ENCODE results near the gene KIAA1210. TPM values are rescaled to one million over a fixed set of nuclear protein-coding genes. Genes with fewer than 3 reads are reported as not detected.

The KIAA1210 gene
- total RNA-seq (2022; extraction: Qiagen RNA extraction; ENCODE audit: low read depth), result not detected in 5 replicates

GRCh38 chrX:119127650-119128049, at the start of gene KIAA1210:
TSS of gene KIAA1210 (minus strand) at chrX:119127812. CDS start at chrX:119123642, 4,170 bp downstream.

GRCh38 chrX:119072744-119073143, 54.9 kb downstream of the KIAA1210 start, which contains the start of gene CT47C1:
TSS of gene CT47C1 (plus strand) at chrX:119072993. CDS start at chrX:119073226, 233 bp downstream.

Other genes with a start within 250 kb of the KIAA1210 start
- 2.8 to 3.6 TPM (median 3.3 TPM) in 5 replicates for gene LONRF3, start 153.2 kb downstream of the KIAA1210 start, total RNA-seq (2022; extraction: Qiagen RNA extraction; ENCODE audit: low read depth)
- not detected in 5 replicates for gene CT47C1, start 54.8 kb downstream of the KIAA1210 start, total RNA-seq (2022; extraction: Qiagen RNA extraction; ENCODE audit: low read depth)
- 135 to 164 TPM (median 150 TPM) in 5 replicates for gene PGRMC1, start 108.5 kb upstream of the KIAA1210 start, total RNA-seq (2022; extraction: Qiagen RNA extraction; ENCODE audit: low read depth)

Data from A549 treated with GW870086 at 1 μM for 4 hours (cell line).